RKO (cell line): ENCODE data around the gene ZNF17.
"Not testable (repeated sequence)": the region's sequence is repeated elsewhere in the genome, so short reads cannot be mapped to it uniquely, and the experiment has no call there.

Experiments
- DNase-seq: peaks from one replicate; pipeline ENCODE4 v3.0.0-alpha.2; 2016; ENCODE audit warnings: low spot score

ZNF17 gene

GRCh38 chr19:57410877-57411671 is at the start of gene ZNF17:
TSS of gene ZNF17 (plus strand) at chr19:57411161. CDS start at chr19:57413616, 2,455 bp downstream.
- peak; percentile 97 for DNase-seq

- no peak for DNase-seq
Measured at GRCh38 chr19:57362419-57362818, 48.5 kb upstream of the ZNF17 start.

- DNase-seq = peak; percentile 100
Measured at GRCh38 chr19:57362997-57363687, 47.8 kb upstream of the ZNF17 start, which contains the start of the genes TRAPPC2B and ZNF547. TSS of gene TRAPPC2B (plus strand) at chr19:57363551. CDS start at chr19:57364834, 1,283 bp downstream. TSS of gene ZNF547 (plus strand) at chr19:57363551. CDS start at chr19:57368556, 5,005 bp downstream.

DNA sequence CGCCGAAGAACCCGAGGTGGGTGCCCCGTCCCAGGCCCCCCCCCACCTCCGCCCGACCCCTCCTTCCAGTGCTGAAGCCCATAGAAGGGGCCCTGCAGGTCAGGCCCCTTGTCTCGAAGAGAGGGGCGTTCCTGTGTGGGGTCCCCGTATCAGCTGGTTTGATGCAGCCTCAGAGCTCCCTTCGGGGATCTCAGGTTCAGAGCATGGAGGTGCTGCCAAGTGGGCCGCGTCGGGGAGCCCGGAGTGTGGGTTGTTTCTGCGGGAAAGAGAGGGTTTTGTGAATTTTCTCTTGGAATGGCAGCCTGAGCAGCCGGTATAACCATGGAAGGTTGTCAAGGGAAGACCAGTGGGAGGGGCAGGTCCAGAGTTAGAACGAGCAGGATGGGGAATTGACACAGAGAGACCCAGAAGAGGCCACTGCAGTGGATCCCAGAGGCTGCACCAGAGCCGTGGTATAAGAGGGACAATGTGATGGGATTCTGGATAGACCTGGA is 47.2 kb upstream of the ZNF17 start:
- DNase-seq = peak; percentile 22

GRCh38 chr19:57366776-57367175 is 44.2 kb upstream of the ZNF17 start:
- DNase-seq = no peak

GRCh38 chr19:57374179-57374578 is 36.8 kb upstream of the ZNF17 start:
- no peak for DNase-seq

DNA sequence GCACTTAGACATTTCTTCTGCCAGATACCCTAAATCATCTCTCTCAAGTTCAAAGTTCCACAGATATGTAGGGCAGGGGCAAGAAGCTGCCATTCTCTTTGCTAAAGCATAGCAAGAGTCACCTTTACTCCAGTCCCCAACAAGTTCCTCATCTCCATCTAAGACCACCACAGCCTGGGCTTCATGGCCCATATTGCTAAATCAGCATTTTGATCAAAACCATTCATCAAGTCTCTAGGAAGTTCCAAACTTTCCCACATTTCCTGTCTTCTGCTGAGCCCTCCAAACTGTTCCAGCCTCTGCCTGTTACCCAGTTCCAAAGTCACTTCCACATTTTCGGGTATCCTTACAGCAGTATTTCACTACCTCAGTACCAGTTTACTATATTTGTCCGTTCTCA is 36.3 kb upstream of the ZNF17 start:
- DNase-seq = not testable (repeated sequence)

GRCh38 chr19:57376151-57376550 is 34.8 kb upstream of the ZNF17 start:
- DNase-seq = no peak

DNA sequence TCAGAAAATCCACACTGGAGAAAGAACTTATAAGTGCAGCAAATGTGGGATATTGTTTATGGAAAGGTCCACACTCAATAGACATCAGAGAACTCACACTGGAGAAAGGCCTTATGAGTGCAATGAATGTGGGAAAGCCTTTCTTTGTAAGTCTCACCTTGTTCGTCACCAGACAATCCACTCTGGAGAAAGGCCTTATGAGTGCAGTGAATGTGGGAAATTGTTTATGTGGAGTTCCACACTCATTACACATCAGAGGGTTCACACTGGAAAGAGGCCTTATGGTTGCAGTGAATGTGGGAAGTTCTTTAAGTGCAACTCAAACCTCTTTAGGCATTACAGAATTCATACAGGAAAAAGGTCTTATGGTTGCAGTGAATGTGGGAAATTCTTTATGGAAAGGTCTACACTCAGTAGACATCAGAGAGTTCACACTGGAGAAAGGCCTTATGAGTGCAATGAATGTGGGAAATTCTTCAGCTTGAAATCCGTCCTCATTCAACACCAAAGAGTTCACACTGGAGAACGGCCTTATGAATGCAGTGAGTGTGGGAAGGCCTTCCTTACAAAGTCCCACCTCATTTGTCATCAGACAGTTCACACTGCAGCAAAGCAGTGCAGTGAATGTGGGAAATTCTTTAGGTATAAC is 33.3 kb upstream of the ZNF17 start:
- DNase-seq = no peak

- DNase-seq = no peak
Measured at GRCh38 chr19:57380923-57381322, 30.0 kb upstream of the ZNF17 start.

DNA sequence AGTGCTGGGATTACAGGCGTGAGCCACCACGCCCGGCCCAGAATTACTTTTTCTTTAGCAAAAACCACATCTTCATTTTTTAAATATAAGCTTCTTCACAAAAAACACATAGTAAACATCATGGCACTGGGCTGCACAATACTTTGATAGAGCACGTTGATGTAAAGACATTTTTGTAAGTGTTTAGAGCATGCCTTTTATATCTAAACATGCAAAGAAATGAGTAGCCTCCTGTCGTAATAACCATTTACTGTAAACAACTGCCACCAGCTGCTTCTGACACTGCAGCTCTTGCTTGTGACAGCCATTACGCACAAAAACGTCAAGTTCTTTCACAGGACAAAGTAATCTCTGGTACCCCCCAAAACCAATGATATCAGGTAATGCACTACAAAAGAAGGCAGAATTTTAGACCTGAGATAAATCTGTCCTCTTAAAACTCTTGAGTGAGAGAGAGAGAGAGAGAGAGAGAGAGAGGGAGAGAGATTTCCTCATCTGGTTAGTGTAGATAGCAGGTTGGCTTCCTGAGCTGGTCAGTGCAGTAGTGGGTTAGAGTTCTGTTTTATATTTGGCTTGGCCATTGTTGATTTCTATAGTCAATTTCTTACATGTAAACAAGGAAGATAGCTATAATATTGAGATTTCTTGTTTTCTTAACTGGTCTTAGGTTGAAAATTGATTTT is 28.0 kb upstream of the ZNF17 start:
- DNase-seq = no peak

- DNase-seq = no peak
Measured at GRCh38 chr19:57389194-57389729, 21.7 kb upstream of the ZNF17 start.

DNA sequence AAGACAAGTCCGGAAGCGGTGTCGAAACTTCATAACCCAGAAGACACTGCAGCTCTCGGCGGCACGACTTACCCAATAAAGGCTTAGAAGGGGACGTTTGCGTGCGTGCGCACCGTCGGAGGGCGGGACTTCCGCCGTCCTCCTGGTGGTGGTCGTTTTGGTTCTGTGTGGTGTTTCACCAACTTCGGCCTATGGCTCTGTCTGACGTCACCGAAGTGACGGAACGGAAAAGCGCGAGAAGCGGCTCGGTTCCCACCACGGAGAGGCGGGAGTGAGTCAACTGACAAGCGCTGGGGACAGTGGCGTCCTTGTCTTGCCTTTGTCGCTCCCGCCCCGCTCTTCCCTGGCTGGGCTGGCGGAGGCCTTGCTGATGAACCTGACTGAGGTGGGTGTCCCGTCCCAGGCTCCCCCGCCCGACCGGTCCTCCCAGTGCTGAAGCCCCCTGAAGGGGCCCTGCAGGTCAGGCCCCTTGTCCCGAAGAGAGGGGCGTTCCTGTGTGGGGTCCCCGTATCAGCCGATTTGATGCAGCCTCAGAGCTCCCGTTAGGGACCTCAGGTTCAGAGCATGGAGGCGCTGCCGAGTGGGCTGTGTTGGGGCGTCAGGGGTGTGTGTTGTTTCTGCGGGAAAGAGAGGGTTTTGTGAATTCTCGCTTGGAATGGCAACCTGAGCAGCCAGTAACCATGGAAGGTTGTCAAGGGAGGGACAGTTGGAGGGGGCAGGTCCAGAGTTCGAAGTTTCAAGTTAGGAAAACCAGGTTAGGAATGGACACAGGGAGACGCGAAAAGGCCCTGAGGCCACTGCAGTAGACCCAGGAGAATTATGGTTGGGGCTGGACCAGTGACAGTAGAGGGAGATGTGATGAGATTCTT is 21.0 kb upstream of the ZNF17 start, which contains the start of gene ZNF548:
Gene ZNF548 (plus strand): TSS at position 125 of the 869 bp plus-strand sequence. CDS start 246 bp downstream, at position 371.
- DNase-seq = peak; percentile 99

GRCh38 chr19:57395710-57396109 is 15.3 kb upstream of the ZNF17 start:
- no peak for DNase-seq

DNA sequence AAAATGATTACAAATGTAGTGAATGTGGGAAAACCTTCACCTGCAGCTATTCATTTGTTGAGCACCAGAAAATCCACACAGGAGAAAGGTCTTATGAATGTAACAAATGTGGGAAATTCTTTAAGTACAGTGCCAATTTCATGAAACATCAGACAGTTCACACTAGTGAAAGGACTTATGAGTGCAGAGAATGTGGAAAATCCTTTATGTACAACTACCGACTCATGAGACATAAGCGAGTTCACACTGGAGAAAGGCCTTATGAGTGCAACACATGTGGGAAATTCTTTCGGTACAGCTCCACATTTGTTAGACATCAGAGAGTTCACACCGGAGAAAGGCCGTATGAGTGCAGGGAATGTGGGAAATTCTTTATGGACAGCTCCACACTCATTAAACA is 12.1 kb upstream of the ZNF17 start:
- no peak for DNase-seq

- no peak for DNase-seq
Measured at GRCh38 chr19:57403737-57404563, 7.0 kb upstream of the ZNF17 start.

DNA sequence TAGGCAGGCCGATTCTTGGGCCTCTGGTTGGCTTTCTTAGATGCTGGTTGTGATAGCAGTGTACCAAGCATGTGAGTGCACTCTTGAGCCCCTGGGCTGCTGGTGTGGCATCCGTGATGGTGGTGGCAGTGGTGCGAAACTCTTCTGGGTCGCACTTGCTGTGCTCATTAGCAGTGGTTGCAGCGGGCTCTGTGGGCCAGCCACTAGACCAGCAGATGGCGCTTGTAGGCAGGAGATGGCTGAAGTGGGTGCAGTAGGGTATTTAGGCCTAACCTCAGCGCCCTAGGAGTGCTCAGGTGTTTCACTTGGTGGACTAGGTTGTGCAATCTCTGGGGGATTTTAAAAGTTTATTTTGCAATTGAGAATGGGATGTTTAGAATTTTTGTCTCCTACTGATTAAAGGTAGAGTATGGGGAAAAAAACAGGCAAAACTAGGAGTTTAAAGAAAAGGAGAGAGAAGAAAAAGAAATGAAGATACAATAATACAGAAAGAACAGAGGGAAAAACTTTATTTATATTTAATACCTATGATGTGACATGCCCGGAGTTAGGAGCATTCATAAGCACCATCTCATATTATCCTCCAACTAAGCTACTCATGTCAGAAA is 4.3 kb upstream of the ZNF17 start:
- peak; percentile 70 for DNase-seq

DNA sequence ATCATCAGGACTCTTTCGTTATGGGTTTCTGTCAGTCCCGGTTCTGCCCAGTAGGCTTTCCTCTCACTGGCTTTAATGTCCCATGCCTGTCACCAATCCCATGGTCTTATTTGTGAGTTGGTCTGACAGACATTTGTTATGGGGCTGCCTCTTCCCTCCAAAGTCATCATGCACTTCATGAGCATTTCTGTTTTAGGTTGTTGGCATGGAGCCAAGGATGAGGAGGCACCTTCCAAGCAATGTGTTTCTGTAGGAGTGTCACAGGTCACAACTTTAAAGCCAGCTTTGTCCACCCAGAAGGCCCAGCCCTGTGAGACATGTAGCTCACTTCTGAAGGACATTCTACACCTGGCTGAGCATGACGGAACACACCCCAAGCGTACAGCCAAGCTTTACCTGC is 8.5 kb downstream of the ZNF17 start:
- no peak for DNase-seq

DNA sequence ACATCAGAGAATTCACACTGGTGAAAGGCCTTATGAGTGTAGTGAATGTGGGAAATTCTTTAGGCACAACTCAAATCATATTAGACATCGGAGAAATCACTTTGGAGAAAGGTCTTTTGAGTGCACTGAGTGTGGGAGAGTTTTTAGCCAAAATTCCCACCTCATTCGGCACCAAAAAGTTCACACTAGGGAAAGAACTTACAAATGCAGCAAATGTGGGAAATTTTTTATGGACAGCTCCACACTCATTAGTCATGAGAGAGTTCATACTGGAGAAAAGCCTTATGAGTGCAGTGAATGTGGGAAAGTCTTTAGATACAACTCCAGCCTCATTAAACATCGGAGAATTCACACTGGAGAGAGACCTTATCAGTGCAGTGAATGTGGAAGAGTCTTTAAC is 10.1 kb downstream of the ZNF17 start:
- no peak for DNase-seq
